WTC11 (cell line): ENCODE results near the gene KRAS. TPM values are rescaled to one million over a fixed set of nuclear protein-coding genes. Genes with fewer than 3 reads are reported as not detected.

Experiments used
- ATAC-seq: fragments of 200-7000 bp; cut with Tn5 transposase; 2 replicates; pipeline ENCODE4 v1.10.0; 2021; ENCODE audit warnings: mild to moderate bottlenecking, moderate library complexity
- CTCF ChIA-PET: fragments of 300-600 bp; sonication (Branson Sonifier 250); formaldehyde crosslinking; loops from one replicate; lab custom pipeline; 2021; ENCODE audit warnings: antibody characterized with exemption; lab: Charles Lee
- POLR2A ChIA-PET: fragments of 350-600 bp; sonication (Branson Sonifier 250); formaldehyde crosslinking; loops from one replicate; lab custom pipeline; 2021; ENCODE audit warnings: antibody characterized with exemption; lab: Charles Lee
- DNase-seq: peaks from one replicate; pipeline ENCODE4 v3.0.0; 2021; ENCODE audit warnings: low spot score
- H3K27ac Mint-ChIP-seq: 2 replicates; pipeline ENCODE4 v1.8.0; 2021; ENCODE audit warnings: mixed read lengths
- H3K27me3 Mint-ChIP-seq: 2 replicates; pipeline ENCODE4 v1.8.0; 2021; ENCODE audit warnings: low read depth, mild to moderate bottlenecking, moderate library complexity, mixed read lengths
- H3K36me3 Mint-ChIP-seq: 2 replicates; pipeline ENCODE4 v1.8.0; 2021; ENCODE audit warnings: mixed read lengths
- H3K4me1 Mint-ChIP-seq: 2 replicates; pipeline ENCODE4 v1.8.0; 2022; ENCODE audit warnings: mixed read lengths
- H3K4me3 Mint-ChIP-seq: 2 replicates; pipeline ENCODE4 v1.8.0; 2021; ENCODE audit warnings: mild to moderate bottlenecking, moderate library complexity, mixed read lengths
- H3K9me3 Mint-ChIP-seq: 2 replicates; pipeline ENCODE4 v1.8.0; 2021; ENCODE audit warnings: mixed read lengths
- ATF3 ChIP-seq: sonication (generic); formaldehyde crosslinking; conservative IDR thresholded peaks from 2 replicates; pipeline ENCODE4 v1.8.1; 2022; ENCODE audit warnings: mild to moderate bottlenecking, missing genetic modification reagents
- ATF6 ChIP-seq: sonication (generic); formaldehyde crosslinking; IDR thresholded peaks from 2 replicates; pipeline ENCODE4 v1.8.1; 2023; ENCODE audit warnings: mild to moderate bottlenecking, missing genetic modification reagents
- E2F1 ChIP-seq: sonication (generic); formaldehyde crosslinking; IDR thresholded peaks from 2 replicates; pipeline ENCODE4 v1.8.0; 2022; ENCODE audit warnings: mild to moderate bottlenecking, missing genetic modification reagents
- GRHL2 ChIP-seq: fragments of 250-450 bp; sonication (Bioruptor Pico); IDR thresholded peaks from 2 replicates; pipeline ENCODE4 v1.8.0; 2022; ENCODE audit warnings: mild to moderate bottlenecking, moderate library complexity; ENCODE audit not compliant: insufficient replicate concordance, severe bottlenecking
- GTF2I ChIP-seq: fragments of 250-450 bp; sonication (Bioruptor Pico); conservative IDR thresholded peaks from 2 replicates; pipeline ENCODE4 v1.4.0; 2021; ENCODE audit warnings: mild to moderate bottlenecking
- NFE2L1 ChIP-seq: sonication (generic); formaldehyde crosslinking; IDR thresholded peaks from 2 replicates; pipeline ENCODE4 v1.8.1; 2023; ENCODE audit warnings: missing genetic modification reagents
- NFYB ChIP-seq: sonication (generic); formaldehyde crosslinking; conservative IDR thresholded peaks from 2 replicates; pipeline ENCODE4 v1.8.0; 2022; ENCODE audit warnings: low read depth, missing genetic modification reagents
- NR3C1 ChIP-seq: sonication (generic); formaldehyde crosslinking; conservative IDR thresholded peaks from 2 replicates; pipeline ENCODE4 v1.8.1; 2023; ENCODE audit warnings: low read depth, mild to moderate bottlenecking, missing genetic modification reagents
- SP1 ChIP-seq: sonication (generic); formaldehyde crosslinking; conservative IDR thresholded peaks from 2 replicates; pipeline ENCODE4 v1.8.1; 2022; ENCODE audit warnings: missing genetic modification reagents
- ZBTB21 ChIP-seq: sonication (generic); formaldehyde crosslinking; IDR thresholded peaks from 2 replicates; pipeline ENCODE4 v1.8.1; 2023; ENCODE audit warnings: mild to moderate bottlenecking, missing genetic modification reagents, borderline replicate concordance
- ZNF263 ChIP-seq: sonication (generic); formaldehyde crosslinking; IDR thresholded peaks from 2 replicates; pipeline ENCODE4 v1.8.1; 2022; ENCODE audit warnings: low read depth, mild to moderate bottlenecking, moderate library complexity, missing genetic modification reagents
- ZNF281 ChIP-seq: sonication (generic); formaldehyde crosslinking; IDR thresholded peaks from 2 replicates; pipeline ENCODE4 v1.8.0; 2023; ENCODE audit warnings: mild to moderate bottlenecking, missing genetic modification reagents
- ZNF396 ChIP-seq: fragments of 250-450 bp; sonication (Bioruptor Pico); IDR thresholded peaks from 2 replicates; pipeline ENCODE4 v1.8.0; 2021; ENCODE audit warnings: mild to moderate bottlenecking, moderate library complexity, borderline replicate concordance
- ZNF423 ChIP-seq: fragments of 250-450 bp; sonication (Bioruptor Pico); IDR thresholded peaks from 2 replicates; pipeline ENCODE4 v2.1.2; 2022; ENCODE audit warnings: mild to moderate bottlenecking, moderate library complexity
- total RNA-seq: library from RNA; stranded (reverse); gene quantifications from 3 replicates; pipeline ENCODE4 v1.2.3, GENCODE V29; 2021
- TF ChIP-seq, protein P1 (sequence below): fragments of 250-450 bp; sonication (Bioruptor Pico); IDR thresholded peaks from 2 replicates; pipeline ENCODE4 v1.9.0; 2021; ENCODE audit warnings: mild to moderate bottlenecking
- TF ChIP-seq, protein P2 (sequence below): sonication (generic); formaldehyde crosslinking; IDR thresholded peaks from 2 replicates; pipeline ENCODE4 v1.8.0; 2023; ENCODE audit warnings: missing genetic modification reagents, mild to moderate bottlenecking, borderline replicate concordance
- TF ChIP-seq, protein P3 (sequence below): sonication (generic); formaldehyde crosslinking; IDR thresholded peaks from 2 replicates; pipeline ENCODE4 v1.8.1; 2023; ENCODE audit warnings: mild to moderate bottlenecking, missing genetic modification reagents, borderline replicate concordance

KRAS gene
- total RNA-seq, 1 experiment from 2014 or later: 66.2 TPM

DNA sequence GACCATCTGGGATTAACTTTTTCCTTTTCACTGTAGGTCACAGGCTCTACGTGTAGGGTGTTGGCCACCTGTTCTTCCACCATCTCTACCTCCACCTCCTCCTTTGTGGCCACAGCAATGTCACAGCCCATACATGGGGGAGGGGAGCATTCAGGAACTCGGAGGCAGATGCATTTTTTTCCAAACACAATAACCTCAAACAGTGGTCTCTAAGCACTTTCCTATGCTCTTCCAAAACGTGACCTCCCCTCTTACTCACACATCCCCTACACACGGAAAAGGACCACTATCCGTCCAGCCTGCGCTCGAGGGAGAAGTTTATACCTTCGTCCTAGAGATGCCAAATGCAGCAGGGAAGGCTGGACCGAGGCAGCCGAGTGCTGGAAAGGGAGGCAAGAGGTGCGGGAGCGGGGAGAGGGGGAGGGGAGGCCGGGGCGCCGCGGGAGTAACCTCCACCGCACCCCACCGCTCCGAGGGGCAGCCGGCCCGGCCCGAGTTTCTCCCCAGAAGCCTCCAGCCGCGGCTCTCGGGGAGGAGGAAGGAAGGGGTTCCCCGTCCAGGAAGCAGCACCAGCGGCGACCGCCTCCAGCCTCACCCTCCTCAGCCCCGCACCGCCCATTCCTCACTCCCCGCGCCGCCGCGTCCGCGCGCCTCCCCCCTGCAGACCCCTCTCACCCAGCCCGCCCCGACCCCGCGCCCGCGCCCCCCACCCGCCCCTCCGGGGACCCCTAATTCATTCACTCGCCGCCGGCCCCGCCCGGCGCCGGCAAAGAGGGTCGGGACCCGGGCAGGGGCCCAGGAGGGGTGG is 594 bp downstream of the KRAS start (continued):
- TF ChIP-seq ATF6 (CRISPR knock-in tag) (no peak), ZNF423 (no peak), ZNF281 (no peak), ZNF396 (CRISPR knock-in tag) (no peak), E2F1 (no peak), NR3C1 (CRISPR knock-in tag) (no peak), GTF2I (CRISPR knock-in tag) (no peak), NFE2L1 (CRISPR knock-in tag) (no peak), ZNF263 (CRISPR knock-in tag) (no peak)
- TF ChIP-seq, protein P1, sequence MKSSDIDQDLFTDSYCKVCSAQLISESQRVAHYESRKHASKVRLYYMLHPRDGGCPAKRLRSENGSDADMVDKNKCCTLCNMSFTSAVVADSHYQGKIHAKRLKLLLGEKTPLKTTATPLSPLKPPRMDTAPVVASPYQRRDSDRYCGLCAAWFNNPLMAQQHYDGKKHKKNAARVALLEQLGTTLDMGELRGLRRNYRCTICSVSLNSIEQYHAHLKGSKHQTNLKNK (CRISPR knock-in tag): no peak

GRCh38 chr12:25248732-25249131 is 2.0 kb downstream of the KRAS start:
- H3K27ac Mint-ChIP-seq: peak overlapping the region; percentile 82
- ChIA-PET CTCF (interaction anchor here (1.0 to 1.8 kb wide), 2 partner anchors 8 to 139 kb away, joined by 3 to 9 read pairs; no protein-coding TSS in a partner anchor), POLR2A (no interaction called here)
- peaks cover 15% of the 10 kb centered on the region for H3K36me3 Mint-ChIP-seq
- no peak for ATAC-seq
- peak overlapping the region; percentile 89 for H3K4me3 Mint-ChIP-seq
- DNase-seq: no peak
- peaks cover 31% of the 10 kb centered on the region for H3K4me1 Mint-ChIP-seq
- peaks cover 18% of the 10 kb centered on the region for H3K27me3 Mint-ChIP-seq
- H3K9me3 Mint-ChIP-seq: no peaks in the 10 kb centered on the region
- no peak for TF ChIP-seq ATF6 (CRISPR knock-in tag)
- TF ChIP-seq, protein P2, sequence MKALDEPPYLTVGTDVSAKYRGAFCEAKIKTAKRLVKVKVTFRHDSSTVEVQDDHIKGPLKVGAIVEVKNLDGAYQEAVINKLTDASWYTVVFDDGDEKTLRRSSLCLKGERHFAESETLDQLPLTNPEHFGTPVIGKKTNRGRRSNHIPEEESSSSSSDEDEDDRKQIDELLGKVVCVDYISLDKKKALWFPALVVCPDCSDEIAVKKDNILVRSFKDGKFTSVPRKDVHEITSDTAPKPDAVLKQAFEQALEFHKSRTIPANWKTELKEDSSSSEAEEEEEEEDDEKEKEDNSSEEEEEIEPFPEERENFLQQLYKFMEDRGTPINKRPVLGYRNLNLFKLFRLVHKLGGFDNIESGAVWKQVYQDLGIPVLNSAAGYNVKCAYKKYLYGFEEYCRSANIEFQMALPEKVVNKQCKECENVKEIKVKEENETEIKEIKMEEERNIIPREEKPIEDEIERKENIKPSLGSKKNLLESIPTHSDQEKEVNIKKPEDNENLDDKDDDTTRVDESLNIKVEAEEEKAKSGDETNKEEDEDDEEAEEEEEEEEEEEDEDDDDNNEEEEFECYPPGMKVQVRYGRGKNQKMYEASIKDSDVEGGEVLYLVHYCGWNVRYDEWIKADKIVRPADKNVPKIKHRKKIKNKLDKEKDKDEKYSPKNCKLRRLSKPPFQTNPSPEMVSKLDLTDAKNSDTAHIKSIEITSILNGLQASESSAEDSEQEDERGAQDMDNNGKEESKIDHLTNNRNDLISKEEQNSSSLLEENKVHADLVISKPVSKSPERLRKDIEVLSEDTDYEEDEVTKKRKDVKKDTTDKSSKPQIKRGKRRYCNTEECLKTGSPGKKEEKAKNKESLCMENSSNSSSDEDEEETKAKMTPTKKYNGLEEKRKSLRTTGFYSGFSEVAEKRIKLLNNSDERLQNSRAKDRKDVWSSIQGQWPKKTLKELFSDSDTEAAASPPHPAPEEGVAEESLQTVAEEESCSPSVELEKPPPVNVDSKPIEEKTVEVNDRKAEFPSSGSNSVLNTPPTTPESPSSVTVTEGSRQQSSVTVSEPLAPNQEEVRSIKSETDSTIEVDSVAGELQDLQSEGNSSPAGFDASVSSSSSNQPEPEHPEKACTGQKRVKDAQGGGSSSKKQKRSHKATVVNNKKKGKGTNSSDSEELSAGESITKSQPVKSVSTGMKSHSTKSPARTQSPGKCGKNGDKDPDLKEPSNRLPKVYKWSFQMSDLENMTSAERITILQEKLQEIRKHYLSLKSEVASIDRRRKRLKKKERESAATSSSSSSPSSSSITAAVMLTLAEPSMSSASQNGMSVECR: no peak
- TF ChIP-seq GTF2I (CRISPR knock-in tag): no peak
- TF ChIP-seq, protein P3, sequence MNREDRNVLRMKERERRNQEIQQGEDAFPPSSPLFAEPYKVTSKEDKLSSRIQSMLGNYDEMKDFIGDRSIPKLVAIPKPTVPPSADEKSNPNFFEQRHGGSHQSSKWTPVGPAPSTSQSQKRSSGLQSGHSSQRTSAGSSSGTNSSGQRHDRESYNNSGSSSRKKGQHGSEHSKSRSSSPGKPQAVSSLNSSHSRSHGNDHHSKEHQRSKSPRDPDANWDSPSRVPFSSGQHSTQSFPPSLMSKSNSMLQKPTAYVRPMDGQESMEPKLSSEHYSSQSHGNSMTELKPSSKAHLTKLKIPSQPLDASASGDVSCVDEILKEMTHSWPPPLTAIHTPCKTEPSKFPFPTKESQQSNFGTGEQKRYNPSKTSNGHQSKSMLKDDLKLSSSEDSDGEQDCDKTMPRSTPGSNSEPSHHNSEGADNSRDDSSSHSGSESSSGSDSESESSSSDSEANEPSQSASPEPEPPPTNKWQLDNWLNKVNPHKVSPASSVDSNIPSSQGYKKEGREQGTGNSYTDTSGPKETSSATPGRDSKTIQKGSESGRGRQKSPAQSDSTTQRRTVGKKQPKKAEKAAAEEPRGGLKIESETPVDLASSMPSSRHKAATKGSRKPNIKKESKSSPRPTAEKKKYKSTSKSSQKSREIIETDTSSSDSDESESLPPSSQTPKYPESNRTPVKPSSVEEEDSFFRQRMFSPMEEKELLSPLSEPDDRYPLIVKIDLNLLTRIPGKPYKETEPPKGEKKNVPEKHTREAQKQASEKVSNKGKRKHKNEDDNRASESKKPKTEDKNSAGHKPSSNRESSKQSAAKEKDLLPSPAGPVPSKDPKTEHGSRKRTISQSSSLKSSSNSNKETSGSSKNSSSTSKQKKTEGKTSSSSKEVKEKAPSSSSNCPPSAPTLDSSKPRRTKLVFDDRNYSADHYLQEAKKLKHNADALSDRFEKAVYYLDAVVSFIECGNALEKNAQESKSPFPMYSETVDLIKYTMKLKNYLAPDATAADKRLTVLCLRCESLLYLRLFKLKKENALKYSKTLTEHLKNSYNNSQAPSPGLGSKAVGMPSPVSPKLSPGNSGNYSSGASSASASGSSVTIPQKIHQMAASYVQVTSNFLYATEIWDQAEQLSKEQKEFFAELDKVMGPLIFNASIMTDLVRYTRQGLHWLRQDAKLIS (CRISPR knock-in tag): no peak
- TF ChIP-seq GRHL2 (CRISPR knock-in tag): no peak
- no peak for TF ChIP-seq NFYB
- TF ChIP-seq ATF3 (CRISPR knock-in tag): no peak
- TF ChIP-seq ZBTB21 (CRISPR knock-in tag): no peak
- no peak for TF ChIP-seq SP1 (CRISPR knock-in tag)
